ENCODE data around the gene MINDY4.

MINDY4 gene

GRCh38 chr7:30840141-30841024 lies 69.2 kb downstream of the MINDY4 start:
- no peak for TF ChIP-seq CTCF (conservative IDR thresholded peaks at IDR 0.05; ENCODE audit: low read depth, low read length)
- Histone ChIP-seq H3K4me1 (ENCODE audit: low read depth, poor library complexity, severe bottlenecking) (no peaks in the 10 kb centered on the region), H3K27me3 (ENCODE audit: insufficient read depth, low read depth) (no peaks in the 10 kb centered on the region), H2AFZ (ENCODE audit: low read depth) (no peak overlapping the region), H3K79me2 (ENCODE audit: insufficient read depth, low read depth) (no peaks in the 10 kb centered on the region), H3K4me2 (no peak overlapping the region), H3K4me3 (IDR thresholded peaks at IDR 0.05; ENCODE audit: insufficient read depth, low read depth, low read length) (no peak overlapping the region), H3K36me3 (ENCODE audit: insufficient read depth) (no peaks in the 10 kb centered on the region), H3K27ac (no peak overlapping the region), H3K9ac (no peak overlapping the region), H4K20me1 (ENCODE audit: insufficient read depth) (no peaks in the 10 kb centered on the region)

- Histone ChIP-seq H3K27me3 (ENCODE audit: insufficient read depth, low read depth) (no peaks in the 10 kb centered on the region), H3K9ac (no peak overlapping the region), H3K36me3 (ENCODE audit: insufficient read depth) (no peaks in the 10 kb centered on the region), H3K79me2 (ENCODE audit: insufficient read depth, low read depth) (no peaks in the 10 kb centered on the region), H4K20me1 (ENCODE audit: insufficient read depth) (no peaks in the 10 kb centered on the region), H2AFZ (ENCODE audit: low read depth) (no peak overlapping the region), H3K27ac (no peak overlapping the region), H3K4me1 (ENCODE audit: low read depth, poor library complexity, severe bottlenecking) (no peaks in the 10 kb centered on the region), H3K4me3 (IDR thresholded peaks at IDR 0.05; ENCODE audit: insufficient read depth, low read depth, low read length) (no peak overlapping the region), H3K4me2 (no peak overlapping the region)
- no peak for TF ChIP-seq CTCF (conservative IDR thresholded peaks at IDR 0.05; ENCODE audit: low read depth, low read length)
Measured at GRCh38 chr7:30841025-30841735, 70.0 kb downstream of the MINDY4 start.

DNA sequence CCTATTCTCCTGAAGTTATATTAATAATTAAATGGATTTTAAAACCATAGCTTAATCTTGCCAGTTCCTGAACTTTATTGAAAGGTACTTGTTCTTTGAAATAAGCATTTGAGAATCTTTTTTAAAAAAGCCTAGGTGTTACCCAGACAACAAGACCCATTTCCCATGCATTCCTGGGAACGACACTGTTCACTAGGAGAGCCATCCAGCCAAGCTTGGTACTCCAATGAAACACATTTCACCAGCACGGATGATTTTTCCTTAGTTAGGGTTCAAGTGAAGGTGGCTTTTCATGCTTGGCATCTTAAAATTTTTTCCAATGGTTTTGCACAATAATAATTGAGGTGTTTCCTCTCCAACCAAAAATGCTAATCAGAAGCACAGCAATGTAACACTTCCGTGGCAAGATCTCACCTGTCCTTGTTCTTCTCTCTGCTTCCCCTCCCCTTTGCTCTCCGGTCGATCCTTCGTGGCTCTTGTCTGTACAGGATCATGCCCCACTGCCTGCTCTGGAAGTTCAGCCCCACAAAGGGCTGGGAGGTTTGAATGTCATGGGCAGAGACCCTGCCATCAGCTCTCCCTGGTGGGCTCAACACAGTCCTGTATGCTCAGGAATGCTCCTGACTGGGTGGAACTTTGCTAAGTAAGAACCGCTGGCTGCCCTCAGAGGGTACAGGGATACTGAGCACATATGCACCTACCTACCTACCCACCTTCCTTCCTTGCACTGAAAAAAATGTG lies 70.8 kb downstream of the MINDY4 start:
- H3K4me3 ChIP-seq (IDR thresholded peaks at IDR 0.05; ENCODE audit: insufficient read depth, low read depth, low read length): no peak overlapping the region
- H3K27ac ChIP-seq: no peak overlapping the region
- no peak for TF ChIP-seq CTCF (conservative IDR thresholded peaks at IDR 0.05; ENCODE audit: low read depth, low read length)
- H3K9ac ChIP-seq: no peak overlapping the region
- no peaks in the 10 kb centered on the region for H3K27me3 ChIP-seq (ENCODE audit: insufficient read depth, low read depth)
- H3K4me2 ChIP-seq: no peak overlapping the region
- no peaks in the 10 kb centered on the region for H3K79me2 ChIP-seq (ENCODE audit: insufficient read depth, low read depth)
- H3K4me1 ChIP-seq (ENCODE audit: low read depth, poor library complexity, severe bottlenecking): no peaks in the 10 kb centered on the region
- no peak overlapping the region for H2AFZ ChIP-seq (ENCODE audit: low read depth)
- no peaks in the 10 kb centered on the region for H3K36me3 ChIP-seq (ENCODE audit: insufficient read depth)
- no peaks in the 10 kb centered on the region for H4K20me1 ChIP-seq (ENCODE audit: insufficient read depth)

GRCh38 chr7:30842542-30843451 lies 71.6 kb downstream of the MINDY4 start:
- Histone ChIP-seq H4K20me1 (ENCODE audit: insufficient read depth) (no peaks in the 10 kb centered on the region), H3K9ac (no peak overlapping the region), H3K36me3 (ENCODE audit: insufficient read depth) (no peaks in the 10 kb centered on the region), H2AFZ (ENCODE audit: low read depth) (no peak overlapping the region), H3K4me2 (no peak overlapping the region), H3K27ac (no peak overlapping the region), H3K79me2 (ENCODE audit: insufficient read depth, low read depth) (no peaks in the 10 kb centered on the region), H3K27me3 (ENCODE audit: insufficient read depth, low read depth) (no peaks in the 10 kb centered on the region), H3K4me3 (IDR thresholded peaks at IDR 0.05; ENCODE audit: insufficient read depth, low read depth, low read length) (no peak overlapping the region), H3K4me1 (ENCODE audit: low read depth, poor library complexity, severe bottlenecking) (no peaks in the 10 kb centered on the region)
- no peak for TF ChIP-seq CTCF (conservative IDR thresholded peaks at IDR 0.05; ENCODE audit: low read depth, low read length)

All from KMS-11 (cell line).